ENCODE results near the gene C1orf141.
"Not testable (repeated sequence)": the region's sequence is repeated elsewhere in the genome, so short reads cannot be mapped to it uniquely, and the experiment has no call there.

C1orf141 gene

GRCh38 chr1:67134695-67135094 is at the start of gene C1orf141:
Gene C1orf141, minus strand, starts transcription at chr1:67134970. Its CDS starts 7,730 bp downstream, at chr1:67127240.
- no peak for DNase-seq

- no peak for DNase-seq
These were observed 40.8 kb upstream of the C1orf141 start for GRCh38 chr1:67175530-67176087.

GRCh38 chr1:67174716-67175284 is 40.0 kb upstream of the C1orf141 start:
- DNase-seq, result no peak

GRCh38 chr1:67173988-67174387 is 39.2 kb upstream of the C1orf141 start:
- DNase-seq, result no peak

- DNase-seq, result peak in 1 of 2 donors; percentile 42
These were observed 37.2 kb upstream of the C1orf141 start for GRCh38 chr1:67171978-67172377.

- DNase-seq, result no peak
These were observed 36.8 kb upstream of the C1orf141 start for GRCh38 chr1:67171574-67171955.

- peak in 1 of 2 donors; percentile 51 for DNase-seq
These were observed 36.2 kb upstream of the C1orf141 start for GRCh38 chr1:67170751-67171573.

GRCh38 chr1:67169932-67170331 is 35.2 kb upstream of the C1orf141 start:
- DNase-seq, result no peak

- no peak for DNase-seq
These were observed 34.7 kb upstream of the C1orf141 start for GRCh38 chr1:67169496-67169895.

GRCh38 chr1:67166196-67166595 is 31.4 kb upstream of the C1orf141 start, which contains the start of gene IL23R:
Gene IL23R, plus strand, starts transcription at chr1:67166454. Its CDS starts 1,667 bp downstream, at chr1:67168121.
- DNase-seq, result peak; percentile 26 to 43

- DNase-seq, result no peak
These were observed 30.8 kb upstream of the C1orf141 start for GRCh38 chr1:67165468-67166041.

GRCh38 chr1:67162954-67163353 is 28.2 kb upstream of the C1orf141 start:
- no peak for DNase-seq

- no peak for DNase-seq
These were observed 24.5 kb upstream of the C1orf141 start for GRCh38 chr1:67159233-67159632.

- DNase-seq, result no peak
These were observed 23.6 kb upstream of the C1orf141 start for GRCh38 chr1:67158401-67158800.

GRCh38 chr1:67150931-67151330 is 16.2 kb upstream of the C1orf141 start:
- DNase-seq, result no peak

- peak; percentile 64 to 66 for DNase-seq
These were observed 14.5 kb upstream of the C1orf141 start for GRCh38 chr1:67149179-67149770.

GRCh38 chr1:67148516-67149178 is 13.9 kb upstream of the C1orf141 start:
- DNase-seq, result no peak

GRCh38 chr1:67147973-67148372 is 13.2 kb upstream of the C1orf141 start:
- DNase-seq, result not testable (repeated sequence)

GRCh38 chr1:67146539-67146938 is 11.8 kb upstream of the C1orf141 start:
- no peak for DNase-seq

- no peak for DNase-seq
These were observed 11.3 kb upstream of the C1orf141 start for GRCh38 chr1:67146101-67146500.

- peak in 1 of 2 donors; percentile 31 for DNase-seq
These were observed 9.9 kb upstream of the C1orf141 start for GRCh38 chr1:67144696-67145095.

GRCh38 chr1:67143966-67144365 is 9.2 kb upstream of the C1orf141 start:
- no peak for DNase-seq

- DNase-seq, result peak in 1 of 2 donors; percentile 17
These were observed 8.2 kb upstream of the C1orf141 start for GRCh38 chr1:67142931-67143330.

Measured in CD4-positive, alpha-beta T cell treated with Interleukin-1 beta for 1 hour (primary cell).